ENCODE measurements around the gene ADGRB3.
"Not testable (repeated sequence)": the region's sequence is repeated elsewhere in the genome, so short reads cannot be mapped to it uniquely, and the experiment has no call there.

Gene ADGRB3

GRCh38 chr6:68675548-68675947 lies 40.5 kb downstream of the ADGRB3 start:
- no peak overlapping the region for H3K4me2 ChIP-seq (ENCODE audit: low read length, poor library complexity, severe bottlenecking)
- no peak overlapping the region for H3K18ac ChIP-seq (ENCODE audit: low read depth in 1 of 2, low read length in 2 of 2)
- no peaks in the 10 kb centered on the region for H3K79me1 ChIP-seq (replicated peaks; ENCODE audit: low read length, poor library complexity, severe bottlenecking)
- no peaks in the 10 kb centered on the region for H3K9me3 ChIP-seq (ENCODE audit: control insufficient read depth, low read length)
- no peak overlapping the region for H3K4me3 ChIP-seq (ENCODE audit: insufficient read depth in 1 of 2, low read depth in 1 of 2, low read length in 2 of 2)
- no peaks in the 10 kb centered on the region for H3K4me1 ChIP-seq (ENCODE audit: control insufficient read depth, insufficient read depth, low read depth, low read length)
- H4K8ac ChIP-seq (ENCODE audit: low read length), result no peak overlapping the region
- H3K14ac ChIP-seq (ENCODE audit: low read length in 2 of 2), result no peak overlapping the region
- H3K27ac ChIP-seq (ENCODE audit: low read length, poor library complexity, severe bottlenecking), result no peak overlapping the region
- H2AK5ac ChIP-seq (ENCODE audit: low read length, severe bottlenecking), result no peak overlapping the region
- H2BK12ac ChIP-seq (ENCODE audit: low read length in 2 of 2), result no peak overlapping the region
- no peak overlapping the region for H2BK5ac ChIP-seq (ENCODE audit: low read depth, low read length, poor library complexity, severe bottlenecking)
- no peaks in the 10 kb centered on the region for H3K36me3 ChIP-seq (ENCODE audit: control insufficient read depth in 1 of 2, insufficient read depth in 2 of 2, low read depth in 1 of 2, low read length in 2 of 2)
- H3K4ac ChIP-seq (ENCODE audit: low read depth in 1 of 2, low read length in 2 of 2), result no peak overlapping the region
- no peak overlapping the region for H4K91ac ChIP-seq (ENCODE audit: low read length)
- no peaks in the 10 kb centered on the region for H3K27me3 ChIP-seq (ENCODE audit: control insufficient read depth in 1 of 2, insufficient read depth in 1 of 2, low read length in 2 of 2)
- H2BK15ac ChIP-seq (ENCODE audit: low read depth, poor library complexity, severe bottlenecking), result no peak overlapping the region
- DNase-seq, result no peak
- H3K9ac ChIP-seq (ENCODE audit: low read length), result no peak overlapping the region
- no peak overlapping the region for H2BK120ac ChIP-seq (ENCODE audit: low read depth, low read length)
- H2AFZ ChIP-seq (ENCODE audit: low read depth, low read length), result no peak overlapping the region
- no peak overlapping the region for H3K23ac ChIP-seq (ENCODE audit: low read length in 2 of 2)
- 96% methylated on average over 4 of the region's 4 CpGs for WGBS

- H3K4me1 ChIP-seq (ENCODE audit: control insufficient read depth, insufficient read depth, low read depth, low read length); H3K27ac ChIP-seq (ENCODE audit: low read length, poor library complexity, severe bottlenecking); H3K18ac ChIP-seq (ENCODE audit: low read depth in 1 of 2, low read length in 2 of 2); H2AFZ ChIP-seq (ENCODE audit: low read depth, low read length); H3K4ac ChIP-seq (ENCODE audit: low read depth in 1 of 2, low read length in 2 of 2); H2AK5ac ChIP-seq (ENCODE audit: low read length, severe bottlenecking); DNase-seq; H3K4me3 ChIP-seq (ENCODE audit: insufficient read depth in 1 of 2, low read depth in 1 of 2, low read length in 2 of 2); H2BK120ac ChIP-seq (ENCODE audit: low read depth, low read length); H3K9ac ChIP-seq (ENCODE audit: low read length); H3K27me3 ChIP-seq (ENCODE audit: control insufficient read depth in 1 of 2, insufficient read depth in 1 of 2, low read length in 2 of 2); H3K79me1 ChIP-seq (replicated peaks; ENCODE audit: low read length, poor library complexity, severe bottlenecking); H4K91ac ChIP-seq (ENCODE audit: low read length); H3K9me3 ChIP-seq (ENCODE audit: control insufficient read depth, low read length); H3K4me2 ChIP-seq (ENCODE audit: low read length, poor library complexity, severe bottlenecking); H4K8ac ChIP-seq (ENCODE audit: low read length); H3K36me3 ChIP-seq (ENCODE audit: control insufficient read depth in 1 of 2, insufficient read depth in 2 of 2, low read depth in 1 of 2, low read length in 2 of 2); H2BK5ac ChIP-seq (ENCODE audit: low read depth, low read length, poor library complexity, severe bottlenecking); H2BK15ac ChIP-seq (ENCODE audit: low read depth, poor library complexity, severe bottlenecking); H3K23ac ChIP-seq (ENCODE audit: low read length in 2 of 2); H2BK12ac ChIP-seq (ENCODE audit: low read length in 2 of 2); H3K14ac ChIP-seq (ENCODE audit: low read length in 2 of 2): not testable (repeated sequence)
- 95% methylated on average over 15 of the region's 16 CpGs for WGBS
Measured at GRCh38 chr6:68676094-68676493, 41.0 kb downstream of the ADGRB3 start.

GRCh38 chr6:68677058-68677457 lies 42.0 kb downstream of the ADGRB3 start:
- Histone ChIP-seq H3K4me3 (ENCODE audit: insufficient read depth in 1 of 2, low read depth in 1 of 2, low read length in 2 of 2) (no peak overlapping the region), H3K4me2 (ENCODE audit: low read length, poor library complexity, severe bottlenecking) (no peak overlapping the region), H2BK5ac (ENCODE audit: low read depth, low read length, poor library complexity, severe bottlenecking) (no peak overlapping the region), H3K4me1 (ENCODE audit: control insufficient read depth, insufficient read depth, low read depth, low read length) (no peaks in the 10 kb centered on the region), H4K91ac (ENCODE audit: low read length) (no peak overlapping the region), H3K36me3 (ENCODE audit: control insufficient read depth in 1 of 2, insufficient read depth in 2 of 2, low read depth in 1 of 2, low read length in 2 of 2) (no peaks in the 10 kb centered on the region), H3K14ac (ENCODE audit: low read length in 2 of 2) (no peak overlapping the region), H2BK12ac (ENCODE audit: low read length in 2 of 2) (no peak overlapping the region), H2BK15ac (ENCODE audit: low read depth, poor library complexity, severe bottlenecking) (no peak overlapping the region), H4K8ac (ENCODE audit: low read length) (no peak overlapping the region), H2BK120ac (ENCODE audit: low read depth, low read length) (no peak overlapping the region), H3K18ac (ENCODE audit: low read depth in 1 of 2, low read length in 2 of 2) (no peak overlapping the region), H3K9ac (ENCODE audit: low read length) (no peak overlapping the region), H3K9me3 (ENCODE audit: control insufficient read depth, low read length) (no peaks in the 10 kb centered on the region), H3K23ac (ENCODE audit: low read length in 2 of 2) (no peak overlapping the region), H3K4ac (ENCODE audit: low read depth in 1 of 2, low read length in 2 of 2) (no peak overlapping the region), H3K27ac (ENCODE audit: low read length, poor library complexity, severe bottlenecking) (no peak overlapping the region), H3K27me3 (ENCODE audit: control insufficient read depth in 1 of 2, insufficient read depth in 1 of 2, low read length in 2 of 2) (no peaks in the 10 kb centered on the region), H3K79me1 (replicated peaks; ENCODE audit: low read length, poor library complexity, severe bottlenecking) (no peaks in the 10 kb centered on the region), H2AFZ (ENCODE audit: low read depth, low read length) (no peak overlapping the region), H2AK5ac (ENCODE audit: low read length, severe bottlenecking) (no peak overlapping the region)
- 100% methylated on average over 3 of the region's 3 CpGs for WGBS
- DNase-seq, result no peak

- Histone ChIP-seq H3K27ac (ENCODE audit: low read length, poor library complexity, severe bottlenecking) (no peak overlapping the region), H3K4ac (ENCODE audit: low read depth in 1 of 2, low read length in 2 of 2) (no peak overlapping the region), H2BK120ac (ENCODE audit: low read depth, low read length) (no peak overlapping the region), H3K4me3 (ENCODE audit: insufficient read depth in 1 of 2, low read depth in 1 of 2, low read length in 2 of 2) (no peak overlapping the region), H2AK5ac (ENCODE audit: low read length, severe bottlenecking) (no peak overlapping the region), H2AFZ (ENCODE audit: low read depth, low read length) (no peak overlapping the region), H4K91ac (ENCODE audit: low read length) (no peak overlapping the region), H4K8ac (ENCODE audit: low read length) (no peak overlapping the region), H2BK12ac (ENCODE audit: low read length in 2 of 2) (no peak overlapping the region), H3K23ac (ENCODE audit: low read length in 2 of 2) (no peak overlapping the region), H3K14ac (ENCODE audit: low read length in 2 of 2) (no peak overlapping the region), H2BK15ac (ENCODE audit: low read depth, poor library complexity, severe bottlenecking) (no peak overlapping the region), H3K4me2 (ENCODE audit: low read length, poor library complexity, severe bottlenecking) (no peak overlapping the region), H3K36me3 (ENCODE audit: control insufficient read depth in 1 of 2, insufficient read depth in 2 of 2, low read depth in 1 of 2, low read length in 2 of 2) (no peaks in the 10 kb centered on the region), H3K18ac (ENCODE audit: low read depth in 1 of 2, low read length in 2 of 2) (no peak overlapping the region), H3K9ac (ENCODE audit: low read length) (no peak overlapping the region), H3K4me1 (ENCODE audit: control insufficient read depth, insufficient read depth, low read depth, low read length) (no peaks in the 10 kb centered on the region), H3K79me1 (replicated peaks; ENCODE audit: low read length, poor library complexity, severe bottlenecking) (no peaks in the 10 kb centered on the region), H3K27me3 (ENCODE audit: control insufficient read depth in 1 of 2, insufficient read depth in 1 of 2, low read length in 2 of 2) (no peaks in the 10 kb centered on the region), H2BK5ac (ENCODE audit: low read depth, low read length, poor library complexity, severe bottlenecking) (no peak overlapping the region), H3K9me3 (ENCODE audit: control insufficient read depth, low read length) (no peaks in the 10 kb centered on the region)
- DNase-seq, result no peak
- WGBS, result 75% methylated on average over 1 of the region's 2 CpGs
Measured at GRCh38 chr6:68679399-68679798, 44.3 kb downstream of the ADGRB3 start.
